Measurements from ENCODE around the gene PTPRM.

GRCh38 chr18:8385400-8385799 lies 818.3 kb downstream of the PTPRM start:
- TF ChIP-seq SUZ12 (IDR thresholded peaks at IDR 0.05; ENCODE audit: extremely low read depth, insufficient read depth, insufficient read length) (no peak), ZNF274 (IDR thresholded peaks at IDR 0.05; ENCODE audit: low read depth, low read length) (no peak), YY1 (IDR thresholded peaks at IDR 0.05; ENCODE audit: insufficient read depth, insufficient read length) (no peak)
